MM.1S (cell line): ENCODE data around the gene IL17REL.

Experiments used
- EZH2 ChIP-seq: fragments of 300-600 bp; sonication (generic); optimal IDR thresholded peaks from 2 replicates; pipeline ENCODE3; 2017; ENCODE audit warnings: low read depth, mild to moderate bottlenecking, antibody characterized with exemption, low read length, mixed read lengths
- EZH2phosphoT487 ChIP-seq: fragments of 300-600 bp; sonication (generic); IDR thresholded peaks from 2 replicates; pipeline ENCODE4 v1.6.1; 2018; ENCODE audit warnings: antibody characterized with exemption, low read length
- TF ChIP-seq, protein P1 (sequence below): fragments of 300-600 bp; sonication (generic); IDR thresholded peaks from 2 replicates; pipeline ENCODE4 v1.5.1; 2016; ENCODE audit warnings: antibody characterized with exemption, low read length, mixed read lengths

DNA sequence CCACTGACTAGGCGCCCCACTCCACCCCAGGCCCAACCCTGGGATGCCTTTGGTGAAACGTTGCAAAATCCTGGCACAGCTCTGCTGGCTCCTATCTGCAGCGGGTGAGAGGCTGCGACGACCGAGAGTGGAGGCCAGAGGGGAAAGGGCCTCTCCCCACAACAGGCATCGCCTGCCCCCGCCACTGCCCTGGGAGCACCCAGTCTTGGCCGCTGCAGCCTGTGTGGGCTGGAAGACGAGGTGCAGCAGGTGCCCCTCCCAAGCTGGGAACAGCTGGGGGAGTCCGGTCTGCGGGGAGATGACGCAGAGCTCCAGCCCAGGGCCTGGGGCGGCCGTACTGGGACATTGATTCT is 56.2 kb downstream of the IL17REL start:
- no peak for TF ChIP-seq EZH2phosphoT487
- TF ChIP-seq, protein P1, sequence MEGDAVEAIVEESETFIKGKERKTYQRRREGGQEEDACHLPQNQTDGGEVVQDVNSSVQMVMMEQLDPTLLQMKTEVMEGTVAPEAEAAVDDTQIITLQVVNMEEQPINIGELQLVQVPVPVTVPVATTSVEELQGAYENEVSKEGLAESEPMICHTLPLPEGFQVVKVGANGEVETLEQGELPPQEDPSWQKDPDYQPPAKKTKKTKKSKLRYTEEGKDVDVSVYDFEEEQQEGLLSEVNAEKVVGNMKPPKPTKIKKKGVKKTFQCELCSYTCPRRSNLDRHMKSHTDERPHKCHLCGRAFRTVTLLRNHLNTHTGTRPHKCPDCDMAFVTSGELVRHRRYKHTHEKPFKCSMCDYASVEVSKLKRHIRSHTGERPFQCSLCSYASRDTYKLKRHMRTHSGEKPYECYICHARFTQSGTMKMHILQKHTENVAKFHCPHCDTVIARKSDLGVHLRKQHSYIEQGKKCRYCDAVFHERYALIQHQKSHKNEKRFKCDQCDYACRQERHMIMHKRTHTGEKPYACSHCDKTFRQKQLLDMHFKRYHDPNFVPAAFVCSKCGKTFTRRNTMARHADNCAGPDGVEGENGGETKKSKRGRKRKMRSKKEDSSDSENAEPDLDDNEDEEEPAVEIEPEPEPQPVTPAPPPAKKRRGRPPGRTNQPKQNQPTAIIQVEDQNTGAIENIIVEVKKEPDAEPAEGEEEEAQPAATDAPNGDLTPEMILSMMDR, result no peak
- TF ChIP-seq EZH2, result no peak
